GM12865 (cell line): ENCODE results near the gene NAGK.
"Not testable (repeated sequence)": the region's sequence is repeated elsewhere in the genome, so short reads cannot be mapped to it uniquely, and the experiment has no call there.

Experiments used
- DNase-seq: peaks from one replicate; pipeline ENCODE4 v3.0.0; 2010; ENCODE audit warnings: low read depth
- H3K4me3 ChIP-seq: 2 replicates; pipeline ENCODE4 v1.5.1; 2011; ENCODE audit warnings: mild to moderate bottlenecking, low read depth, low read length, control low read depth
- TF ChIP-seq, protein P1 (sequence below): IDR thresholded peaks from 2 replicates; pipeline ENCODE4 v1.5.1; 2011; ENCODE audit warnings: low read length, control low read depth, low read depth, inconsistent platforms; ENCODE audit not compliant: insufficient read depth; ENCODE audit errors: missing control alignments

The NAGK gene

DNA sequence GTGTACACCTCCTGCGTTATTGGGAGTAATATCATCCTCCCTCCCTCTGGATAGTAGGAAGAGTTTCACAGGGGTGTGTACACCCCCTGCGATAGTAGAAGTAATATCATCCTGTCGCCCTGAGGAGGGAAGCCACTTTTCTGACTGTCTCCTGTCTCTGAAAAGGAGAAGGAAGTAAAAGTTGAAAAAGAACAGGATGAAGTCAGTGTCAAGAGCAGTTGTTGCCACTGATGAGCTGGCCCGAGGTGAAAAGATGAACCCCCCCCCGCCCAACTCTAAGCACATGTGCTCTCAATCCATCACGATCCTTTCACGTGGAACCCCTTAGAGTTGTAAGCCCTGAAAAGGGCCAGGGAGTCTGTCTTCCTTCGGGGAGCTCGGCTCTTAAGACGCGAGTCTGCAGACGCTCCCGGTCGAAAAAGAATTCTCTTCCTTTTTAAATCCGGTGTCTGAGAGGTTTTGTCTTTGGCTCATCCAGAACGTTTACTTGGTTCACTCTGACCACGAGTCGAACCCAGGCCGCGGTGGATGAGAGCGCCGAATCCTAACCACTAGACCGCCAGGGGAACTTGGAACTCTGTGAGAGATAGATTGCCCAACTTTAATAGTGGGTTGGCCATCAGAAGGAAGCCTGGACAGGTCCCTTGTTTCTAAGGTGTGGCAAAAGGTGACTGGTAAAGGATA, 22.4 kb upstream of the NAGK start:
- H3K4me3 ChIP-seq, result no peak overlapping the region
- DNase-seq, result no peak
- TF ChIP-seq, protein P1, sequence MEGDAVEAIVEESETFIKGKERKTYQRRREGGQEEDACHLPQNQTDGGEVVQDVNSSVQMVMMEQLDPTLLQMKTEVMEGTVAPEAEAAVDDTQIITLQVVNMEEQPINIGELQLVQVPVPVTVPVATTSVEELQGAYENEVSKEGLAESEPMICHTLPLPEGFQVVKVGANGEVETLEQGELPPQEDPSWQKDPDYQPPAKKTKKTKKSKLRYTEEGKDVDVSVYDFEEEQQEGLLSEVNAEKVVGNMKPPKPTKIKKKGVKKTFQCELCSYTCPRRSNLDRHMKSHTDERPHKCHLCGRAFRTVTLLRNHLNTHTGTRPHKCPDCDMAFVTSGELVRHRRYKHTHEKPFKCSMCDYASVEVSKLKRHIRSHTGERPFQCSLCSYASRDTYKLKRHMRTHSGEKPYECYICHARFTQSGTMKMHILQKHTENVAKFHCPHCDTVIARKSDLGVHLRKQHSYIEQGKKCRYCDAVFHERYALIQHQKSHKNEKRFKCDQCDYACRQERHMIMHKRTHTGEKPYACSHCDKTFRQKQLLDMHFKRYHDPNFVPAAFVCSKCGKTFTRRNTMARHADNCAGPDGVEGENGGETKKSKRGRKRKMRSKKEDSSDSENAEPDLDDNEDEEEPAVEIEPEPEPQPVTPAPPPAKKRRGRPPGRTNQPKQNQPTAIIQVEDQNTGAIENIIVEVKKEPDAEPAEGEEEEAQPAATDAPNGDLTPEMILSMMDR, result no peak

DNA sequence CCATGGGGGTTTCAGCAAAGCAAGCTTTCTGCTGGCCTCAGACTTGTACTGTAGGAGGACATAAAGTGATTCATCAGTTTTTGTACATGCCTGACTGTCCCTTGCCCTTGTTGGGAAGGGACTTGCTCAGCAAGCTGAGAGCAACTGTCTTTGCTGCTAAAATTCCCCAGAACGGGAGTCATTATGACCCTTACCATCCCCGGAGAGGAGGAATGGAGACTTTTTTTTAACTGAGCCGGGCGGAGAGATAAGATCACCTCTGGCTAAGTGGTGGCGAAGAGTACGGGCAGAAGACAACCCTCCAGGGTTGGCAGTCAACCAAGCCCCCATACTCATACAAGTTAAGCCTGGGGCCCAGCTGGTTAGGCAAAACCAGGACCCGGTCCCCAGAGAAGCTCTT, 20.4 kb upstream of the NAGK start:
- TF ChIP-seq, protein P1, result no peak
- no peak for DNase-seq
- H3K4me3 ChIP-seq, result no peak overlapping the region

DNA sequence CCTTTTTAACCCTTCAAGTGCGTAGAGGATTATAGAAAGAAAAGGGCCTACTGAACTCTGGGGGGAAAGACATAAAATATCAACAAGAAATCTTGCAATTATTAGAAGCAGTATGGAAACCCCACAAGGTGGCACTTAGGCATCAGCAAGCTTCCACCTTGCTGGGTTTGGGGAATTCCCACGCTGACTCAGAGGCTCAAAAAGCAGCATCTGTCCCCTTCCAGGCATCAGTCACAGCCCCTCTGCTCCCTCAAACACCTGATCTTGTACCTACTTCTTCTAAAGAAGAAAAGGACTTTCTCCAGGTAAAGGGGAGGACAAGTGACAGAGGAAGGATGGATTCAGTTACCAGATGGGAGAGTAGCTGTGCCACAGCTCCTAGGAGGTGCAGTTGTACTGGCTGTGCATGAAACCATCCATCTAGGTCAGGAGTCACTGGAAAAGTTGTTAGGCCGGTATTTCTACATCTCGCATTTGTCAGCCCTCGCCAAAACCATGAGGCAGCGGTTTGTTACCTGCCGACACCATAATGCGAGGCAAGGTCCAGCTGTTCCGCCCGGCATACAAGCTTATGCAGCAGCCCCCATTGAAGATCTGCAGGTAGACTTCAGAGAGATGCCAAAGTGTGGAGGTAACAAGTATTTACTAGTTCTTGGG, 18.6 kb upstream of the NAGK start:
- TF ChIP-seq, protein P1, result peak; percentile 27
- DNase-seq, result peak; percentile 61
- not testable (repeated sequence) for H3K4me3 ChIP-seq

GRCh38 chr2:71055206-71055740, 13.2 kb upstream of the NAGK start:
- not testable (repeated sequence) for DNase-seq, H3K4me3 ChIP-seq

DNA sequence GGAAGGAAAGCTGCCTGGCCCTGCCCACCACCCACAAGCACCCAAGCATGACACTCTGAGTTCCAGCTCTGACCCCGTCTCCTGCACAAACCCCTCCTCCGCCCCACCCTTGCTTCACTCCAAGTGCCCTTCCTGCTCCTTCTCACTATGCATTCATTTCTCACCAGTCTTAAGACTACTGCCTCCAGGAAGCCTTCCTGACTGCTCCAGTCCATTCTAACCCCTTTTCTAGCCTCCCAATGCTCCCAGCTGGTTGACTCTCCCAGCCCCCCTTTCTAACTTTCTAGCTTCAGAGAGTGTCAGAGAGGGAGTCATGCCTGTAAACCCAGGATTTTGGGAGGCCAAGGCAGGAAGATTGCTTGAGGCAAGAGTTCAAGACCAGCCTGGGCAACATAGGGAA, 8.2 kb upstream of the NAGK start:
- no peak overlapping the region for H3K4me3 ChIP-seq
- TF ChIP-seq, protein P1, result no peak
- no peak for DNase-seq

- TF ChIP-seq, protein P1, result no peak
- DNase-seq, result no peak
- no peak overlapping the region for H3K4me3 ChIP-seq
Measured at GRCh38 chr2:71060871-71061270, 7.6 kb upstream of the NAGK start.

- no peak for DNase-seq
Measured at GRCh38 chr2:71063216-71063615, 5.2 kb upstream of the NAGK start.

More at GRCh38 chr2:71063216-71063615, 5.2 kb upstream of the NAGK start:
- H3K4me3 ChIP-seq, result no peak overlapping the region
- TF ChIP-seq, protein P1, result no peak
